KMS-11 (cell line): ENCODE data around the gene ZP1.

Source experiments
- H2AFZ ChIP-seq: fragments of 200-600 bp; sonication (generic); 2 replicates; pipeline ENCODE4 v1.6.1; 2016; ENCODE audit warnings: antibody characterized with exemption, mixed run types, low read depth
- H3K27ac ChIP-seq: fragments of 200-600 bp; sonication (generic); 2 replicates; pipeline ENCODE4 v1.6.1; 2016; ENCODE audit warnings: mild to moderate bottlenecking, mixed run types
- H3K27me3 ChIP-seq: fragments of 200-600 bp; sonication (generic); 2 replicates; pipeline ENCODE4 v1.6.1; 2017; ENCODE audit warnings: mild to moderate bottlenecking, low read depth, mixed run types, moderate library complexity; ENCODE audit not compliant: insufficient read depth
- H3K36me3 ChIP-seq: fragments of 200-600 bp; sonication (generic); 2 replicates; pipeline ENCODE4 v1.6.1; 2017; ENCODE audit warnings: mild to moderate bottlenecking, mixed run types; ENCODE audit not compliant: insufficient read depth
- H3K4me1 ChIP-seq: fragments of 200-600 bp; sonication (generic); 2 replicates; pipeline ENCODE4 v1.6.1; 2016; ENCODE audit warnings: mild to moderate bottlenecking, low read depth, mixed run types; ENCODE audit not compliant: poor library complexity, severe bottlenecking
- H3K4me2 ChIP-seq: fragments of 200-600 bp; sonication (generic); 2 replicates; pipeline ENCODE4 v1.7.0; 2016; ENCODE audit warnings: mild to moderate bottlenecking, mixed run types
- H3K4me3 ChIP-seq: fragments of 200-600 bp; sonication (generic); IDR thresholded peaks from 2 replicates; pipeline ENCODE4 v1.6.1; 2017; ENCODE audit warnings: low read depth, low read length, mixed read lengths; ENCODE audit not compliant: insufficient read depth
- H3K79me2 ChIP-seq: fragments of 200-600 bp; sonication (generic); 2 replicates; pipeline ENCODE4 v1.6.1; 2016; ENCODE audit warnings: low read depth, mixed run types; ENCODE audit not compliant: insufficient read depth
- H3K9ac ChIP-seq: fragments of 200-600 bp; sonication (generic); 2 replicates; pipeline ENCODE4 v1.6.1; 2016; ENCODE audit warnings: mild to moderate bottlenecking, mixed run types
- H4K20me1 ChIP-seq: fragments of 200-600 bp; sonication (generic); 2 replicates; pipeline ENCODE4 v1.6.1; 2016; ENCODE audit warnings: mild to moderate bottlenecking, mixed run types; ENCODE audit not compliant: insufficient read depth
- TF ChIP-seq, protein P1 (sequence below): fragments of 200-600 bp; sonication (generic); conservative IDR thresholded peaks from 2 replicates; pipeline ENCODE4 v1.6.1; 2017; ENCODE audit warnings: low read depth, mild to moderate bottlenecking, antibody characterized with exemption, low read length, moderate library complexity, mixed read lengths

ZP1 gene

GRCh38 chr11:60913793-60914632, 46.7 kb downstream of the ZP1 start, which contains the start of gene TMEM109:
TMEM109 (plus strand) TSS chr11:60914158; CDS start chr11:60919694, 5,536 bp downstream.
- H3K79me2 ChIP-seq, result peaks cover 42% of the 10 kb centered on the region
- H3K4me2 ChIP-seq, result peak within 1 kb of the TSS; percentile 66
- peak within 1 kb of the TSS; percentile 68 for H3K27ac ChIP-seq
- H4K20me1 ChIP-seq, result peaks cover 4% of the 10 kb centered on the region; the same call in 1 of the 2 replicates
- H2AFZ ChIP-seq, result peak within 1 kb of the TSS; percentile 81
- no peaks in the 10 kb centered on the region for H3K27me3 ChIP-seq
- TF ChIP-seq, protein P1, sequence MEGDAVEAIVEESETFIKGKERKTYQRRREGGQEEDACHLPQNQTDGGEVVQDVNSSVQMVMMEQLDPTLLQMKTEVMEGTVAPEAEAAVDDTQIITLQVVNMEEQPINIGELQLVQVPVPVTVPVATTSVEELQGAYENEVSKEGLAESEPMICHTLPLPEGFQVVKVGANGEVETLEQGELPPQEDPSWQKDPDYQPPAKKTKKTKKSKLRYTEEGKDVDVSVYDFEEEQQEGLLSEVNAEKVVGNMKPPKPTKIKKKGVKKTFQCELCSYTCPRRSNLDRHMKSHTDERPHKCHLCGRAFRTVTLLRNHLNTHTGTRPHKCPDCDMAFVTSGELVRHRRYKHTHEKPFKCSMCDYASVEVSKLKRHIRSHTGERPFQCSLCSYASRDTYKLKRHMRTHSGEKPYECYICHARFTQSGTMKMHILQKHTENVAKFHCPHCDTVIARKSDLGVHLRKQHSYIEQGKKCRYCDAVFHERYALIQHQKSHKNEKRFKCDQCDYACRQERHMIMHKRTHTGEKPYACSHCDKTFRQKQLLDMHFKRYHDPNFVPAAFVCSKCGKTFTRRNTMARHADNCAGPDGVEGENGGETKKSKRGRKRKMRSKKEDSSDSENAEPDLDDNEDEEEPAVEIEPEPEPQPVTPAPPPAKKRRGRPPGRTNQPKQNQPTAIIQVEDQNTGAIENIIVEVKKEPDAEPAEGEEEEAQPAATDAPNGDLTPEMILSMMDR, result no peak
- H3K36me3 ChIP-seq, result no peaks in the 10 kb centered on the region
- peak within 1 kb of the TSS; percentile 74 for H3K9ac ChIP-seq
- no peak within 1 kb of the TSS for H3K4me3 ChIP-seq
- H3K4me1 ChIP-seq, result peaks cover 71% of the 10 kb centered on the region

DNA sequence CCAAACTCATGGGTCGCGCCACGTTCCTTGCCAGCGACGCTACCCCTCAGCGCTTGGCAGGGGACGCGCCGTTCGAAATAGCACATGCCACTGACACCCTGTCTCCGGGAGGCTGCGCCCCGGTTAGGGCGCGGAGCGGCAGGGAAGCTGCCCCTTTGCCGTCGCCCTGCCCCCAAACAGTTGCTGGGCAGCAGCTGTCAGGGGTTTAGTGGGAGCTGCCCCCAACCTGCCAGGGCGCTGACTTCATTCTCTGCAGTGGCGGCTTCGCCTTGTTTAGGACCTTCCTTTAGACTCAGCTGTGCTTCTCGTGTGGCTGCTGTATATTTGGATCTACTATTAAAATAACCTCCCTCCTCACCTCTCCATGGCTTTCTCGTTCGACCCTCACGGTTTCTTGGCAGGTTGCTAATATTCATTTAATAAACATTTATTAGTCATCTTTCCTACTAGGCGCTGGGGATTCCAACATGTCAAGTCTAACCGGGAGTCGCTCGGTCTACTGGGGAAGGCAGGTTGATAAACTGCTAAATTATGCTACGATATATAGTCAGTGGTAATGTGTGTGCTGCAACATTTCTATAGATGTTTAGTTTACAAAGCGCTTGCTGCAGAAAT, 47.4 kb downstream of the ZP1 start:
- Histone ChIP-seq H3K4me2 (peak overlapping the region; percentile 66), H3K9ac (peak overlapping the region; percentile 74), H3K4me1 (peaks cover 68% of the 10 kb centered on the region), H3K4me3 (no peak overlapping the region), H3K27ac (peak overlapping the region; percentile 68), H3K36me3 (no peaks in the 10 kb centered on the region), H2AFZ (peak overlapping the region; percentile 81), H3K27me3 (no peaks in the 10 kb centered on the region), H3K79me2 (peaks cover 48% of the 10 kb centered on the region), H4K20me1 (peaks cover 4% of the 10 kb centered on the region; the same call in 1 of the 2 replicates)
- TF ChIP-seq, protein P1, result no peak

DNA sequence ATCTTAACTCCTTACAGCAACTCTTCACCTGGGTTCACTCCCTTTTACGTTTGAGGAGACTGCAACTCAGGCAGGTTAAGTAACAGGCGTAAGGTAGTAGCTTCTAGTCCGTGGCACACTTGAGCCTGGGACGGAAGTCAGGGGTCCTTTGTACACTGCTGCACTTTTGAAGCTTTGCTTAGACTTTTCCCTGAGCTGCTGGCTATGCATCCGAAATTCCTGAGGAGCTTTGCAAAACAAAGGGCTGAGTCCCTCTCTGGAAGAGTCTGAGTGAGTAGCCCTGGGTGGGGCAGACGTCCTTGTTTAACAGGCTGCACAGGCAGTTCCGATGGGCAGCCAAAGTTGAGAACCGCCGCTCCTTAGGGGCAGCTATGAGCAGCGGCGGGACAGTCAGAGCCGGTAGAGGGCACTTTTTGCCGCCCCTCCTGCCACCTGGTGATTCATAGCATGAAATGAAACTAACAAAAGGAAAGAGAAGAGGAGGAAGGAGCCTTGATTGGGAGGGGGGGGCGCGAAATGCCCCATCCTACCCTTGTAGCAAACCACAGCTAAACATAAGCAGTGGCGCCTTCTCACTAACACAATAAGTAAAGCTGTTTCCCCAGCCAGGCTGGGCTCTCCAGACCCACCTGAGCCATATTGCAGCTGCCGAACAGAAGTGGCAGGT, 48.0 kb downstream of the ZP1 start:
- no peaks in the 10 kb centered on the region for H3K36me3 ChIP-seq
- peaks cover 48% of the 10 kb centered on the region for H3K79me2 ChIP-seq
- H2AFZ ChIP-seq, result peak overlapping the region; percentile 81; the same call in 1 of the 2 replicates
- peaks cover 4% of the 10 kb centered on the region for H4K20me1 ChIP-seq
- no peak overlapping the region for H3K4me3 ChIP-seq
- TF ChIP-seq, protein P1, result peak; percentile 43
- H3K4me2 ChIP-seq, result peak overlapping the region; percentile 66
- peak overlapping the region; percentile 68 for H3K27ac ChIP-seq
- H3K9ac ChIP-seq, result peak overlapping the region; percentile 74; the same call in 1 of the 2 replicates
- peaks cover 62% of the 10 kb centered on the region for H3K4me1 ChIP-seq
- H3K27me3 ChIP-seq, result no peaks in the 10 kb centered on the region

DNA sequence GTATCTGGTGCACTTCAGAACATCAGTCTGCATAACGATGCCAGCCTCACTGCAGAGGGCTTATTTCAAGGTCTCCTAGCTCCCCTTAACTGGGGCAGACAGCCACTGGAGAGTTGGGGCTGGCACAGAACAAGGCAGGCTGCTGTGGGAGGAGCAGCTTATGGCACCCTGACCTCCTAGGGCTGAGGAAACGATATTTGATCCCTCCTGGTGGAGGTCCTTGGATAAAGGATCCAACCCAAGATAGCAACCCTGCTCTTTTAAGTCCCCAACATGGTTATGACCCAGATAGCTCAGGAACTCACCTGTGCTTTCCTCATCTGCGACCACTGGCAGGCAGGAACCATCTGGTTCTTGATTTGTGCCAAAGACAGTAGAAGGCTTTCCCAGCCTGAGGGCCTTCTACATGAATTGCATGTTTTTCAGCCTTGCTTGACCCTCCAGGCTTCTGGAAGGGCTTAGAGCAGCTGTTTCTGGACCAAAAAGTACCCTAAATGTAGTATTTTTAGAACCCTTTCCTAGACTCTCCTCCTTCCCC, 49.4 kb downstream of the ZP1 start:
- Histone ChIP-seq H3K4me3 (no peak overlapping the region), H3K4me2 (peak overlapping the region; percentile 66), H3K79me2 (peaks cover 48% of the 10 kb centered on the region), H3K9ac (no peak overlapping the region), H3K27me3 (no peaks in the 10 kb centered on the region), H3K4me1 (peaks cover 48% of the 10 kb centered on the region), H2AFZ (no peak overlapping the region), H4K20me1 (peaks cover 4% of the 10 kb centered on the region), H3K27ac (no peak overlapping the region), H3K36me3 (no peaks in the 10 kb centered on the region; the same call in 1 of the 2 replicates)
- TF ChIP-seq, protein P1, result no peak
